Fibroblast of lung (primary cell): ENCODE results near the gene BCAS3.

Source experiments
- EZH2 ChIP-seq: IDR thresholded peaks from 2 replicates; pipeline ENCODE4 v1.5.1; 2012; ENCODE audit warnings: low read length, control low read depth, mild to moderate bottlenecking; ENCODE audit errors: missing control alignments
- TF ChIP-seq, protein P1 (sequence below), 2 donors: IDR thresholded peaks in 1 of 2; conservative IDR thresholded peaks in 1 of 2; 1 replicate in 1 of 2; 2 replicates in 1 of 2; pipeline ENCODE4 v1.5.1; 2011 to 2012; ENCODE audit warnings: low read length in 2 of 2, control low read depth in 1 of 2, inconsistent platforms in 1 of 2, low read depth in 1 of 2, mild to moderate bottlenecking in 1 of 2

DNA sequence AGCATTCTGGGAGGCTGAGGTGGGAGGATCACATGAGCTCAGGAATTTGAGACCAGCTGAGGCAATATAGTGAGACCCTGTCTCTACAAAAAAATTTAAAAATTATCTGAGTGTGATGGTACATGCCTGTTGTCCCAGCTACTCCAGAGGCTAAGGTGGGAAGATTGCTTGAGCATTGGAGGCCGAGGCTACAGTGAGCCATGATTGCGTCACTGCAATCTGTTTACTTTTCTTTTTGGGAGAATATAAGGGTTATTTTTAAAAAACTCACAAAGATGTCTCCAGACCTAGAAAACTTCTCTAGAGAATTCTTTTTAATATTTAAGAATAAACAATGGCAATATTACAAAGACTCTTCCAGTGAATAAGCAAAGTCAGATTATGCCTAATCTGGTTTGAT lies 226.9 kb downstream of the BCAS3 start:
- TF ChIP-seq, protein P1, sequence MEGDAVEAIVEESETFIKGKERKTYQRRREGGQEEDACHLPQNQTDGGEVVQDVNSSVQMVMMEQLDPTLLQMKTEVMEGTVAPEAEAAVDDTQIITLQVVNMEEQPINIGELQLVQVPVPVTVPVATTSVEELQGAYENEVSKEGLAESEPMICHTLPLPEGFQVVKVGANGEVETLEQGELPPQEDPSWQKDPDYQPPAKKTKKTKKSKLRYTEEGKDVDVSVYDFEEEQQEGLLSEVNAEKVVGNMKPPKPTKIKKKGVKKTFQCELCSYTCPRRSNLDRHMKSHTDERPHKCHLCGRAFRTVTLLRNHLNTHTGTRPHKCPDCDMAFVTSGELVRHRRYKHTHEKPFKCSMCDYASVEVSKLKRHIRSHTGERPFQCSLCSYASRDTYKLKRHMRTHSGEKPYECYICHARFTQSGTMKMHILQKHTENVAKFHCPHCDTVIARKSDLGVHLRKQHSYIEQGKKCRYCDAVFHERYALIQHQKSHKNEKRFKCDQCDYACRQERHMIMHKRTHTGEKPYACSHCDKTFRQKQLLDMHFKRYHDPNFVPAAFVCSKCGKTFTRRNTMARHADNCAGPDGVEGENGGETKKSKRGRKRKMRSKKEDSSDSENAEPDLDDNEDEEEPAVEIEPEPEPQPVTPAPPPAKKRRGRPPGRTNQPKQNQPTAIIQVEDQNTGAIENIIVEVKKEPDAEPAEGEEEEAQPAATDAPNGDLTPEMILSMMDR (conservative IDR thresholded peaks at IDR 0.05 in 1 of 2, IDR thresholded peaks at IDR 0.05 in 1 of 2; ENCODE audit: low read depth in 1 of 2, low read length in 2 of 2): no peak
- TF ChIP-seq EZH2: no peak
